HepG2 (cell line): Measurements from ENCODE around the gene HLF. TPM values are rescaled to one million over a fixed set of nuclear protein-coding genes. Genes with fewer than 3 reads are reported as not detected.
A peak's percentile ranks its signal among the peaks of the same experiment; 100 is the strongest.

Source experiments
- ADNP ChIP-seq: sonication (generic); formaldehyde crosslinking; IDR thresholded peaks from 2 replicates; pipeline ENCODE4 v1.4.0; 2020; ENCODE audit warnings: missing genetic modification reagents
- ATF7-NPFF ChIP-seq: sonication (generic); formaldehyde crosslinking; IDR thresholded peaks from 2 replicates; pipeline ENCODE4 v1.8.1; 2023; ENCODE audit warnings: mild to moderate bottlenecking, low read depth, missing genetic modification reagents, moderate library complexity
- ERF ChIP-seq: IDR thresholded peaks from 2 replicates; pipeline ENCODE4 v1.6.1; 2018; ENCODE audit warnings: missing biosample characterization, missing genetic modification reagents
- MXD4 ChIP-seq: IDR thresholded peaks from 2 replicates; pipeline ENCODE4 v1.6.1; 2016; ENCODE audit warnings: mild to moderate bottlenecking, missing biosample characterization, missing genetic modification reagents
- PHF5A ChIP-seq: IDR thresholded peaks from one replicate; pipeline ENCODE4 v1.6.1; 2018; ENCODE audit warnings: low read depth, missing genetic modification reagents; ENCODE audit not compliant: unreplicated experiment
- POLR2G ChIP-seq: fragments of 200-400 bp; formaldehyde crosslinking; IDR thresholded peaks from 2 replicates; pipeline ENCODE4 v1.6.1; 2018; ENCODE audit warnings: mild to moderate bottlenecking, low read depth, low read length, moderate library complexity
- RBFOX2 ChIP-seq: fragments of 200-400 bp; formaldehyde crosslinking; IDR thresholded peaks from 2 replicates; pipeline ENCODE4 v1.6.1; 2017; ENCODE audit warnings: low read depth, mild to moderate bottlenecking, low read length
- ZBTB10 ChIP-seq: sonication (generic); formaldehyde crosslinking; IDR thresholded peaks from 2 replicates; pipeline ENCODE4 v1.4.0; 2020; ENCODE audit warnings: missing genetic modification reagents, borderline replicate concordance
- ZBTB40 ChIP-seq, 2 experiments: fragments of 450-650 bp in 1 of 2; sonication (generic) in 1 of 2; formaldehyde crosslinking in 1 of 2; IDR thresholded peaks; 2 replicates each; pipeline versions ENCODE4 v1.6.1 to v1.8.0; 2016 to 2022; ENCODE audit warnings: antibody characterized with exemption in 1 of 2, mild to moderate bottlenecking in 1 of 2, missing genetic modification reagents in 1 of 2
- ZFP41 ChIP-seq: sonication (generic); formaldehyde crosslinking; IDR thresholded peaks from 2 replicates; pipeline ENCODE4 v1.4.0; 2020; ENCODE audit warnings: mild to moderate bottlenecking, missing genetic modification reagents, borderline replicate concordance
- polyA plus RNA-seq, 8 experiments: library from polyadenylated mRNA; depleted of rRNA in 3 of 8; stranded (reverse) in 7 of 8; unstranded in 1 of 8; fragments of >200 nt; fragmentation: Illumina TruSeq in 4 of 8; extraction: Trizol in 4 of 8; gene quantifications; 2 replicates each; pipeline versions ENCODE4 v1.2.1 to v1.2.3, GENCODE V29; 2011 to 2016; ENCODE audit warnings: low read depth in 4 of 8, missing spikeins in 1 of 8, mixed read lengths in 1 of 8; ENCODE audit not compliant: insufficient read depth in 1 of 8
- total RNA-seq, 5 experiments: library from RNA; depleted of rRNA; stranded (reverse); fragments of >200 nt; fragmentation: Illumina TruSeq; extraction: Trizol; gene quantifications; 2 replicates each; pipeline ENCODE4 v1.2.3, GENCODE V29; 2016; ENCODE audit warnings: low read depth in 1 of 5

HLF gene
- total and polyA plus RNA-seq, 2 of the 13 experiments (the other 11 are each of a cell fraction or from before 2014, with no cell fraction given): 202 to 346 TPM

- 0 out of 2 replicates have a peak, but pooled peaks have one; percentile 27 for TF ChIP-seq ZFP41 (CRISPR knock-in tag)
- peak; percentile 48 for TF ChIP-seq POLR2G
- 0 out of 2 replicates have a peak, but pooled peaks have one; percentile 17 for TF ChIP-seq ERF (CRISPR knock-in tag)
- peak; percentile 46 for TF ChIP-seq PHF5A (CRISPR knock-in tag)
- peak; percentile 57 for TF ChIP-seq RBFOX2
- TF ChIP-seq ATF7-NPFF (CRISPR knock-in tag): peak; percentile 46
- TF ChIP-seq MXD4 (CRISPR knock-in tag): peak; percentile 20; the same call in 1 of the 2 replicates
- no peak for TF ChIP-seq ZBTB40 (IDR thresholded peaks at IDR 0.05)
- TF ChIP-seq ZBTB40 (CRISPR knock-in tag; IDR thresholded peaks at IDR 0.05): no peak
- no peak for TF ChIP-seq ZBTB10 (CRISPR knock-in tag)
- no peak for TF ChIP-seq ADNP (CRISPR knock-in tag)
These were observed 24.3 kb downstream of the HLF start (continued) for GRCh38 chr17:55289106-55289446.
